Diencephalon (tissue), 1 donor: Measurements from ENCODE around the gene OR14I1. TPM values are rescaled to one million over a fixed set of nuclear protein-coding genes. Genes with fewer than 3 reads are reported as not detected.

Source experiments
- small RNA-seq: library from RNA; depleted of rRNA; stranded (forward); fragments of <200 nt; gene quantifications from one replicate; pipeline ENCODE3, GENCODE V24; 2014
- total RNA-seq: library from RNA; depleted of rRNA; stranded (reverse); fragments of >200 nt; gene quantifications from one replicate; pipeline ENCODE4 v1.2.3, GENCODE V29; 2014

Gene OR14I1
- total RNA-seq: not detected

DNA sequence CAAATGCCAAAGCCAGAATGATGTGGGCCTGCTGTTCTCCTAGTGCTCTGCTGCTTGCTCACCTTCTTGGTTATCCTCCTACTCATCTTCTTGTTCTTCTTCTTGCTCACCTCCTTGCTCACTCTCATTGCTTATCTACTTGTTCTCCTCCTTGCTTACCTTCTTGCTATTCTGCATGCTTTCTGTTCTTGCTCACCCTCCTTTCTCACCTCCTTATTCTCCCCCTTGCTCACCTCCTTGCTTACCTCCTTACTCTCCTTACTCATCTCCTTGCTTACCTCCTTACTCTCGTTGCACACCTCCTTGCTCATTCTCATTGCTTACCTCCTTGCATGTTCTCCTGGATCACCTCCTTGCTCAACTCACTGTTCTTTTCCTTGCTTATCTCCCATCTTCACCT, at the start of gene OR14I1:
Gene OR14I1 (minus strand): TSS at position 53 of the 400 bp plus-strand sequence.

DNA sequence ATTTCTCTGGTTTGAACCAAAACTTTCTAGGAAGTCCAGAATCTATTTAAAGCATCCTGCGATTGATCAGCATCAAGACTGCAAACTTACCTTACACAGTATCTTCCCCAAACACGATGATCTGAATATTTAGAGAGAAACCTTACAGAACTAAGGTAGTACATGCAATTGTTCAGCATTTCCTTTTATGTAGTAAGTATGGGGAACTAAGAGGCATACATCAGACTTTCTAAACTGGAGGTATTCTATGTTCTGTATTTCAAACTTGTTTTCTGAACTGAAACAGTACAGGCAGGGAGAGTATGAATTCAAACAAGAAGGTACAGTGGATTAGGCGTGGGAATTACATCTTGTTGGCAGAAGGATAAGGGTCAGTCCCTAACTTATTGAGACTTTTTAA, 47.2 kb downstream of the OR14I1 start, which contains the start of gene OR2T27:
Gene OR2T27 (minus strand): TSS at position 175 of the 400 bp plus-strand sequence. CDS start 4,644 bp downstream, outside the sequence.

Small RNA genes lying within 50 kb of the gene (small RNA-seq; reads per million reads assigned to genes)
- gene AHCYP8: not detected

Other genes starting within 250 kb of the OR14I1 start
- gene OR2T3, start 229.4 kb downstream of the OR14I1 start, total RNA-seq: not detected
- not detected for gene OR2T5, start 214.2 kb downstream of the OR14I1 start, total RNA-seq
- gene OR2G6, start 194.7 kb downstream of the OR14I1 start, total RNA-seq: not detected
- 0.23 TPM for gene OR2T29, start 140.0 kb downstream of the OR14I1 start, total RNA-seq
- gene OR2T34, start 128.0 kb downstream of the OR14I1 start, total RNA-seq: not detected
- gene OR2T10, start 105.1 kb downstream of the OR14I1 start, total RNA-seq: not detected
- gene OR2T11, start 67.7 kb downstream of the OR14I1 start, total RNA-seq: not detected
- gene OR2T35, start 57.5 kb downstream of the OR14I1 start, total RNA-seq: not detected
- not detected for gene OR2T27, start 47.2 kb downstream of the OR14I1 start, total RNA-seq
- gene LYPD8, start 53.0 kb upstream of the OR14I1 start, total RNA-seq: not detected
- gene SH3BP5L, start 123.1 kb upstream of the OR14I1 start, total RNA-seq: 25.1 TPM
- gene ZNF672, start 135.5 kb upstream of the OR14I1 start, total RNA-seq: 14.8 TPM
- 23.5 TPM for gene ZNF692, start 156.3 kb upstream of the OR14I1 start, total RNA-seq
- gene PGBD2, start 203.5 kb upstream of the OR14I1 start, total RNA-seq: 10.1 TPM